ENCODE results near the gene ITPK1. TPM values are rescaled to one million over a fixed set of nuclear protein-coding genes. Genes with fewer than 3 reads are reported as not detected.

The ITPK1 gene
- total RNA-seq, 2 donors from 2014 or later, result 57.9 to 92.1 TPM

DNA sequence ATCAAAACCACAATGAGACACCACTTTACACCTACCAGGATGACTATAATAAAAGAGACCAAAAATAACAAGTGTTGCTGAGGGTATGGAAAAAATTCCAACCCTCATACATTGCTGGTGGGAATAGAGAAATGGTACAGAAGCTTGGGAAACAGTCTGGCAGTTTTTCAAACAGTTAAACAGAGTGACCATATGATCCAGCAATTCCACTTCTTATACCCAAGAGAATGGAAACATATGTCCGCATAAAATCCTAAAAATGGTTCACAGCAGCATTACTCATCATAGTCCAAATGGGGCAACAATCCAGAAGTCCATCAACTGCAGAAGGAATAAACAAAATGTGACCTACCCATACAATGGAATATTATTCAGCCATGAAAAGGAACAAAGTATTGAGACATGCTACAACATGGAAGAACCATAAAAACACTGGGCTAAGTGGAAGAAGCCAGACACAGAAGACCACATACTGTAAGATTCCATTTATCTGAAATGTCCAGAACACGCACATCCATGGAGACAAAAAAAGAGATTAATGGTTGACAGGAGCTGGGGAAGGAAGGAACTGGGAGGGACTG is 148.3 kb downstream of the ITPK1 start:
- Mint-ChIP-seq H3K27me3 (no peaks in the 10 kb centered on the region), H3K4me1 (ENCODE audit: low read depth in 2 of 2) (peaks cover 13 to 27% of the 10 kb centered on the region in 2 donors), H3K36me3 (peaks cover 5% of the 10 kb centered on the region), H3K4me3 (no peak overlapping the region), H3K27ac (no peak overlapping the region), H3K9me3 (peaks cover 4% of the 10 kb centered on the region)
- DNase-seq (ENCODE audit: low spot score) (no peak), ATAC-seq (no peak)

DNA sequence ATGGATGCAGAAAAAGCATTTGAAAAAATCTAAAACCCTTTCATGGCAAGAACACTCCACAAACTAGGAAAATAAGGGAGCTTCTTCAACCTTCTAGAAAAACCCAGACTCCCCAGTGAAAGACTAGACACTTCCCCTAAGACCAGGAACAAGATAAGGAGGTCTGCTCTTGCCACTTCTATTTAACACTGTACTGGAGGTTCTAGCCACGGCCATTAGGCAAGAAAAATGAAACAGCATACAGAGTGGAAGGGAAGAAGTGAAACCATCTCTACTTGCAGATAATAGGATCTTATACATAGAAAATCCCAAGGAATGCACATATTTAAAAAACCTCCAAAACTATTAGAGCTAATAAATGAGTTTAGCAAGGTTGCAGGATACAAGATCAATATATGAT is 150.4 kb downstream of the ITPK1 start:
- peaks cover 7 to 16% of the 10 kb centered on the region in 2 donors for H3K4me1 Mint-ChIP-seq (ENCODE audit: low read depth in 2 of 2)
- ATAC-seq (no peak), DNase-seq (ENCODE audit: low spot score) (no peak)
- H3K27me3 Mint-ChIP-seq, result no peaks in the 10 kb centered on the region
- peaks cover 5% of the 10 kb centered on the region for H3K36me3 Mint-ChIP-seq
- H3K27ac Mint-ChIP-seq, result no peak overlapping the region
- no peak overlapping the region for H3K4me3 Mint-ChIP-seq
- peaks cover 4% of the 10 kb centered on the region for H3K9me3 Mint-ChIP-seq

DNA sequence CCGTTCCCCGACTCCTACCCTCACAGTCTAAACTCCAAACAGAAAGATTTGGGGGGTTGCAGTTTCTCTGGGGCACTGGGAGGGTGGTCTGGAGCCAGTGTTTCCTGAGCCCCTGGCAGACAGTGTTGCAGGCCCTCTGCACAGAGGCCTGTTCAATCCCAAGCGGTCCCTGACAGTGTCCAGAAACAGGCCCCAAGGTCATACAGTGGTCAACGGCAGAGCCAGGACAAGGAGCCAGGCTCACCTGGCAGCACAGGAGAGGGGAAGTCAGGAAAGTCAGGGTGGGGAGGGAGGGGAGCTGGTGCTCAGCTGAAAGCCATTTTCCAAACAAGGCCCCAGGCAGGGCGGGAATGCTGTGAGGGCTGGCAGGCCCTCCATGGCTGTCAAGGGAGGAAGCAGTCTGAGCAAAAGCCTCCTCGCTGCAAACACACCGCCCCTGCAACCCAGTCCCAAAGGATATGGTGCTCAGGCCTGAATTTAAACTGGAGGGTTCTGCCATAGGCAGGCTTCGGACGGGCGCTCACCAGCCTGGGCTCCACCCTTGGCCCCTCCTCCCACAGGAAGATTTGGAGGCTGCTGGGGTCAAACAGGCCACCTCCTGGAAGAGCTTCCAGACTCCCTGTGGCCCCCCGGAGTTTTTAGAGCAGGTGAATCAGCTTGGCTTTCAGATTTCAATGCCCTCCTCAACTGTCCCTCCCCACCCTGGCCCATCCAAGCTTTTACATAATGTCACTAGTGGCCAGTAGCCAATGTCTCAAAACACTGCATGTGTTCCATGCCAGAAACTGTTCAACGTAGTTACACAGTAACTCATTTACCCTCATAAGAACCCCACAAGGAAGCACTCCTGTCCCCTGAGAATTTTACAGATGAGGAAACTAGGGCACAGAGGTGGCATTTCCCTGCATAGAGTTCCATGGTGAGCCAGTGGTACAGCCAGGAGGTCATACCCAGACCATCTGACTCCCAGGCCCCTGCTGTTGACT is 151.3 kb downstream of the ITPK1 start:
- Mint-ChIP-seq H3K9me3 (peaks cover 4% of the 10 kb centered on the region), H3K4me3 (no peak overlapping the region), H3K36me3 (peaks cover 5% of the 10 kb centered on the region), H3K27me3 (no peaks in the 10 kb centered on the region), H3K4me1 (ENCODE audit: low read depth in 2 of 2) (peaks cover 7 to 16% of the 10 kb centered on the region in 2 donors), H3K27ac (peak overlapping the region in 1 of 2 donors; percentile 32)
- ATAC-seq, result no peak
- no peak for DNase-seq (ENCODE audit: low spot score)

DNA sequence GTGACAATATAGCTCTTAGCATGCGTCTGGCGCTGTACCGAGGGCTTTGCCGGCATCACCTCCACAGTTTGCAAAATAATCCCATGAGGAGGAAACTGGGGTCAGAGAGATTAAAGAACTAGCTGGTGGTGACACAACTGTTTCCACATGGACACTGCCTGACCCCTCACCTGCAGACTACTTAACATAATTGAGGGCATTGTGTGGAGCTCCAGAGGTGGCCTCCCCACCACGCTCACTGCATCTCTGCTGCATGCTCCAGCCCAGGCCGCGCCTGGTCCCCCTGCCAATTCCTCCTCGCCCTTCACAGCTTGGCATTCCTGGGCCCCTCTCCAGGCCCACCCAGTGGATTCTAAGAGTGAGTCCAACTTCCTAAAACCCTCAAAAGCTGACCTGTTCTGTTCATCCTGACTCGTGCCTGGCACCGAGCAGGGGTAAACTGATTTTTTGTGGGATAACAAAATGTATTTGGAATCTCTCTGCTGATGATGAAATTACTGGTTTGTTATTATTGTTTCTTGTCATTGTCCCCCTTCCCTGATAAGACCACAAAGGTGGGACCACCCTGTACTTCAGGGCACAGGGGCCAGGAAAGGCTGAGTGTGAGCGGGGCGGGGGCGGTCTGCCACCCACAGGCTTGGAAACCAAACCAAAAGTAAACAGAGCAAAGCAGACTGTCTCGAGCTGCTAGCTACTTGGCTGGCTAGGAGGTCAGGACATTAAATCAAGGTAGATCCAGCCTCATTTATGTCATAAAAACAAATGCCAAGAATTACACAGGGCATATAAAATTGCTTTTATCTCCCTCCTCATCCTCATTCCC is 152.2 kb downstream of the ITPK1 start:
- Mint-ChIP-seq H3K27ac (peak overlapping the region in 1 of 2 donors; percentile 32), H3K4me1 (ENCODE audit: low read depth in 2 of 2) (peaks cover 7 to 16% of the 10 kb centered on the region in 2 donors), H3K27me3 (no peaks in the 10 kb centered on the region), H3K4me3 (no peak overlapping the region), H3K9me3 (peaks cover 4% of the 10 kb centered on the region), H3K36me3 (peaks cover 5% of the 10 kb centered on the region)
- ATAC-seq (no peak), DNase-seq (ENCODE audit: low spot score) (no peak)

DNA sequence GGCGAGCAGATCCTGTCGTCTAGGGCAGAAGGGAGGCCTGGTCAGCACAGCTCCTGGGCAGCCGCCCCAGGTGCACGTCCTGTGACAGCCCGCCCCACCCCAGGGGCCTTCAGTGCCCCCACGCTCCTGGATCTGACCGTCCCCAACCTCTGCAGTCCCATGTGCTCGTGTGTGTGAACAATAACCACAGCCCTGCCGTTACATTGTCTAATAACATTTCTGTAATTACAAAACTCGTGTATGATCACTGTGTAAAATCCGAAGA is 153.0 kb downstream of the ITPK1 start:
- no peak for DNase-seq (ENCODE audit: low spot score)
- peaks cover 7 to 16% of the 10 kb centered on the region in 2 donors for H3K4me1 Mint-ChIP-seq (ENCODE audit: low read depth in 2 of 2)
- peaks cover 5% of the 10 kb centered on the region for H3K36me3 Mint-ChIP-seq
- no peak overlapping the region for H3K27ac Mint-ChIP-seq
- peaks cover 4% of the 10 kb centered on the region for H3K9me3 Mint-ChIP-seq
- no peak for ATAC-seq
- H3K27me3 Mint-ChIP-seq, result no peaks in the 10 kb centered on the region
- no peak overlapping the region for H3K4me3 Mint-ChIP-seq

DNA sequence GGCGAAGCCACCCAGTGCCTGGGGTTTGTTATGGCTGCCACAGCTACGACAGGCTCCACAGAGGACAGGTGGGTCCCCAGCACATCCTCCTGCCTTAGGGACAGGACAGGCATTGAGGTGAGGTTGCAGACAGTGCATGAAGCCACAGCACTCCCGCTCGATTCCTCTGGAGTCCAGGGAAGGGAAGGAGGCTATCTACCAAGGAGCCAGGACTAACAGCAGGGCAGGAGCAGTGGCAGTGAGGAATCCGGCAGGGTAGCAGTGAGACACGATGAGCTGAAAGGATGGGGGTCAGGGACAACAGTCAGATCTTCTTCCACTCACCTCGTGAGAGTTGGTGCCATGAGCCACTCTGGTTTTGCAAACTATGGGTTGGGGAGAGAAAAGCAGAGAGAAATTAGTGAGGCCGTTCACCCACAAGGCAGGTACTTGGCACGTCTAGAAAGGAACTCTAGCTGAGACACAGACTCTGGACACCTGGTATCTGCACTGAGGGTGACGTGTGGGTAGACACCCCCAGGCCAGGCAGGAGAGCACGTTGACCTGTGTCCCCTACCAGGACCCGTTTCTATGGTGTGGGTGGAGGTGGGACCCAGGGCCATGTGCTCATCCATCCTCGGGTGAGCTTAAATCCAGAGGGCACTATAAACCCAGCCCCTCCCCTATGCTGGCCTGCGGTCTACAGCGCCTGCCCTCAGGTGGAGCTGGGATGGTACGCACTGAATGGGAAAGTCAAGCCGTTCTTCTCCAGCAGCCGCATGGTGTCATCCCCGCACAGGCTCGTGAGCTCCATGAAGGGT is 153.5 kb downstream of the ITPK1 start:
- Mint-ChIP-seq H3K27ac (no peak overlapping the region), H3K27me3 (no peaks in the 10 kb centered on the region), H3K4me3 (no peak overlapping the region), H3K4me1 (ENCODE audit: low read depth in 2 of 2) (peaks cover 7 to 12% of the 10 kb centered on the region in 2 donors), H3K36me3 (peaks cover under 1% of the 10 kb centered on the region), H3K9me3 (no peaks in the 10 kb centered on the region)
- DNase-seq (ENCODE audit: low spot score) (no peak), ATAC-seq (peak in 1 of 2 donors; percentile 39)

DNA sequence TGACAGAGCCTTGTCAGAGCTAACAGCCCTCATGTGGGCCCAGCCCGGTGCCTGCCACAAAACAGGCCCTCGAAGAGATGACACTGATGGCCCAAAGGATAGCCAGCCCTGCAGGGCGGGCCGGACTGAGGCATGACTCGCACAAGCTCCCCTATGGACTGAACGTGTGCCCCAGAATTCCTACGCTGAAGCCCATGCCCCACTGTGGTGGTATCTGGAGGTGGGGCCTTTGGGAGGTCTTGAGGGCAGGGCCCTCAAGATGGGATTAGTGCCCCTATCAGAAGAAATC is 154.2 kb downstream of the ITPK1 start:
- ATAC-seq (no peak), DNase-seq (ENCODE audit: low spot score) (no peak)
- Mint-ChIP-seq H3K4me1 (ENCODE audit: low read depth in 2 of 2) (peaks cover 7 to 12% of the 10 kb centered on the region in 2 donors), H3K9me3 (no peaks in the 10 kb centered on the region), H3K27ac (no peak overlapping the region), H3K4me3 (no peak overlapping the region), H3K27me3 (no peaks in the 10 kb centered on the region), H3K36me3 (no peaks in the 10 kb centered on the region)

DNA sequence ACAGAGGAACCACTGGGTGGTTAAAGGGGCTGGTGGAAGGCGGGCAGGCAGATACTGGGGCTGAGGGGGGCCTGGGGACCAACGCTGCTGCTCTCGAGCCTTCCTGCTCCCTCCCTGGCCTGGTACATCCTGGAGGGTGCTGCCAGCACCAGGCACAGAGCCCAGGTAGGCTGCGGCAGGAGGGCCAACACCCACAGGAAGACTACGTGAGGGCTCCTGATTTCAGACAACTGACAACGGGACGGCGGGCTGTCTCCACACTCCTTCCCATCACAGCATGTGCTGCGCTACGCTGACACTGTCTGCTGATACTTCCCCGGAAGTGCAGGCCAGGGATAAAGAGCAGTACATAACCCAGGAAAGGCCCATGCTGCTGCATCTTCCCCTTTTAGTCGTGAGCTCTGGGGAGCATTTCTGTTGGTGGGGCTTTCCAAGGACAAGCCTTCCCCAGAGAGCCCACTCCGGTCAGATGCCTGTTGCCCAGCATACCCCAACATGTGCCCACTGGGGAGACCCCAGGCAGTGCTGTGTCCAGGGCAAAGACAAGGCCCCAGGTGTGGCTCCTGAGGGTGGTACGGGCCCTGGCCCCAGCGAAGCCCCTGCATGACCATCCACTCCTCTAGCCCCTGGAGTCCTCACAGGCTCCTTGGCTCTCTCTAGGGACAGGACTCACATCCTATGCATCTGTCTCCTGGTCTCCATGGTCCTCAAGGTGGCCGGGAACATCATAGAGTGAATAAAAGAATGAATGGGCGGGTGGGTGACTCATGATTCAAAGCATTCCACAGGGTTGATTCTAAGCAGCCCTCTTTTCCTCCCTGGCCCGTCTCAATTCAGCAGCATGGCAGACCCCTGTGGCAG is 154.8 kb downstream of the ITPK1 start:
- Mint-ChIP-seq H3K4me3 (no peak overlapping the region), H3K9me3 (no peaks in the 10 kb centered on the region), H3K27me3 (no peaks in the 10 kb centered on the region), H3K4me1 (ENCODE audit: low read depth in 2 of 2) (peaks cover 7 to 12% of the 10 kb centered on the region in 2 donors), H3K27ac (no peak overlapping the region), H3K36me3 (no peaks in the 10 kb centered on the region)
- ATAC-seq, result peak in 1 of 2 donors; percentile 8
- DNase-seq (ENCODE audit: low spot score), result no peak

DNA sequence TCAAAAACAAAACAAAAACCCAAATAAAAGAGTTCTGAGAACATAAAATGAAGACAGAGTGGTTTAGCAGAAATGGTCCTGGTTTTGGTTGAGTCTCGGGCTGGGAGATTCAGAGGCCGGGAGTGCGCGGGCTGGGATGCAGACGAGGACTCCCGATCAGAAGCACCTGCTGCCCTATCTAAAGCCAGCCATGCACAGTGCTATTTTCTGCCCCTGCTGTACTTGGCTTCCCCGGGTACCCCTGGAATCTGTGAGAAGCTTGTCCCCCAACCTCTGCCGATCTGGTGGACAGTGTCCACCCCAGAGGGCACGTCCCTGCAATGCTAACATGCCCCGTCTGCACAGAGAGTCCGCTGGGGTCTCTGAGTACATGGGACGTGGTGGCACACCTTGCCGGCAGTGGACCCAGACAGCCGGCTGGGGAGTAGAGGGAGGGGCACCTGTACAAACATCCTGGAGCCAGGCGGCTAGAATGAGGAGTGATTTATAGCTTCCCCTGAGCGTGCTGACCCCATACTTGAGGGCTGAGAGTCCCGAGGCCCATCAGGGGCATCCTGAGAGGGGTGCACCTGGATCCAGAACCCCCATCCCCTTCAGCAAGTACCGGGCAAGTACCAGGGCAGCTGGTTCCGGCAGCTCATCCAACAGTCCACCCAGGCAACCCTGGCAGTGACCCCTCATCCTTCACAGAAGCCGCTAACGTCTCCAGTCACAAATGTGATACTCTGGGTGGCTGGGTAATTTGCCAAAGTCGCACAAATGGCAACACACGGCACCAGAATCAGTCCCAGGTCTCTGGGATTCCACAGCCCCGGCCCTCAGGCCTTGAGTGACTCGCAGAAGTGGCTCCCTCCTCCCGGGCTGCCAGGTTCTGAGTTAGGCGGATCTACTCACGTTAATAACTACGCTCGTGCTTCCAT is 155.7 kb downstream of the ITPK1 start:
- DNase-seq (ENCODE audit: low spot score) (no peak), ATAC-seq (no peak)
- Mint-ChIP-seq H3K27ac (no peak overlapping the region), H3K27me3 (no peaks in the 10 kb centered on the region), H3K4me1 (ENCODE audit: low read depth in 2 of 2) (peaks cover 3 to 8% of the 10 kb centered on the region in 2 donors), H3K4me3 (no peak overlapping the region), H3K9me3 (no peaks in the 10 kb centered on the region), H3K36me3 (no peaks in the 10 kb centered on the region)

DNA sequence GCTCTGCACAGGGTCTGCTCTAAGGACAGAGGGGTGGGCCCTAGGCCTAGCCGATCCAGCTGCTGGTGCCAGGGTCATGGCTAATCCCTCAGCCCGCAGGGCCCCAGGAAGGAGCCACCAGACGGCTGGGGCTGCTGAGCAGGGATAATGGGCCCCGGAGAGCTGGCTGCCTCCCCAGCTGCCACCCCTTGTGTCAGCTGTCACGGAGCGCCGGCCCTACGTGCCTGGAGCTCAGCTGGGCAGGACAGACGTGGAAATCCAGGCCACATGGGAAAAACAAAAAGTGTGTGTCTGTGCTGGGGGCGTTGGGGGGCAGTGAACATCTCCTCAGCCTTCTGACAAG is 156.6 kb downstream of the ITPK1 start:
- Mint-ChIP-seq H3K27me3 (no peaks in the 10 kb centered on the region), H3K4me3 (no peak overlapping the region), H3K27ac (no peak overlapping the region), H3K9me3 (no peaks in the 10 kb centered on the region), H3K36me3 (no peaks in the 10 kb centered on the region), H3K4me1 (ENCODE audit: low read depth in 2 of 2) (peaks cover 0 to 4% of the 10 kb centered on the region in 2 donors)
- DNase-seq (ENCODE audit: low spot score) (no peak), ATAC-seq (no peak)

DNA sequence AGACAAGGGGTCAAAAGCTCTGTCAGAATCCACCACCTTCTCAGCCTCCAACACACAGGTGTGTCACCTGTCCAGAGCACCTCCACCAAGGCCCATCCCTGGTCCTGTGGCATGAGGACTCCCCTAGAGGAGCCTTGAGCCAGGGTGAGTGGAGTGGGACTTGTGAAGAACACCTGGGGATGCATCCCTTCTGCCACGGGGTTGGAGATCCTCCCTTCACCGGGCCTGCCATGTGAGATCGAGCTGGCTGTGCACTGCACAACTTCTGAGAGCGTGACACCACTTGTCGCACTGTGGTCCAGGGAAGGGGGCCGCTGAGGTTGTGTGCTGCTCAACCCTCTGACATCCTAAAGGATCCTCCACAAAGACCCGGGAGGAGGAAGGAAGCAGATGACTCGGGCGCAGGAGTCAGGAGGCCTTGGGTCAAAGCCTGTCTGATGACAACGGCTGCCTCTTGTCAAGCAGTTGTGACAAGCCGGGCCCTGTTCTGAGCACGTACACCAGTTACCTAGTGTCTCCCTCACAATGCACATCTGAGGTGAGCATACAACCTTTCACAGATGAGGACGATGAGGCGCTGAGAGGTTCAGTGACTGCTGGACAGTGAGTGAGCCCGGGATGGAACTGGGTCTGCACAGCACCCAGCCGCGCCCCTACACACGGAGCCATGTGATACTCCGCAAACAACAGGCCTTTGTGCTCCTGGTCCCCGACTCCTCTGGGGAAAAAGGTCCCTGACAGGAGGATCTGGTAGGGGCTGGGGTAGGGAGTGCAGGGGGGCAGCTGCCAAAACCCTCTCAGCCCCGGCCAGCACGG is 157.1 kb downstream of the ITPK1 start:
- peak in 1 of 2 donors; percentile 11 for ATAC-seq
- Mint-ChIP-seq H3K27me3 (no peaks in the 10 kb centered on the region), H3K27ac (no peak overlapping the region)

More for the DNA sequence above, 157.1 kb downstream of the ITPK1 start:
- Mint-ChIP-seq H3K36me3 (no peaks in the 10 kb centered on the region), H3K4me1 (ENCODE audit: low read depth in 2 of 2) (peaks cover 0 to 2% of the 10 kb centered on the region in 2 donors), H3K4me3 (no peak overlapping the region), H3K9me3 (no peaks in the 10 kb centered on the region)
- no peak for DNase-seq (ENCODE audit: low spot score)

Measured in natural killer cell treated with Interleukin-12 subunit alpha and Interleukin-12 subunit beta and Interleukin-15 and Interleukin-18, amount 100 ng/mL, for 72 hours (primary cell).